ENCODE measurements around the gene CACTIN. TPM values are rescaled to one million over a fixed set of nuclear protein-coding genes. Genes with fewer than 3 reads are reported as not detected.
A peak's percentile ranks its signal among the peaks of the same experiment; 100 is the strongest.

Gene CACTIN
- total RNA-seq = 10 to 100 TPM; 21.8 to 30.5 (median 27.5) TPM

- Histone ChIP-seq H3K9me3 (no peaks in the 10 kb centered on the region), H3K4me3 (peak within 1 kb of the TSS; percentile 95 to 100 (median 99)), H3K36me3 (no peaks in the 10 kb centered on the region), H3K27me3 (no peaks in the 10 kb centered on the region), H3K4me1 (peaks cover 0 to 11% of the 10 kb centered on the region in 2 donors), H3K27ac (peak within 1 kb of the TSS; percentile 93 to 98)
- intact Hi-C loops (cut with DNase I; ENCODE audit: low total_unique reads) = no loop called here
- TF ChIP-seq POLR2AphosphoS5 (IDR thresholded peaks at IDR 0.05) (peak; percentile 94 to 97 (median 94)), CTCF (IDR thresholded peaks at IDR 0.05) (no peak)
- peak; percentile 98 to 99 for DNase-seq (ENCODE audit: low spot score in 2 of 2)
Observed at GRCh38 chr19:3626473-3627350, at the start of gene CACTIN. TSS of gene CACTIN (minus strand) at chr19:3626790. CDS start at chr19:3626762, 28 bp downstream.

- Histone ChIP-seq H3K27ac (no peak overlapping the region), H3K4me3 (no peak overlapping the region), H3K4me1 (peaks cover 5 to 6% of the 10 kb centered on the region in 2 donors), H3K36me3 (no peaks in the 10 kb centered on the region), H3K9me3 (no peaks in the 10 kb centered on the region), H3K27me3 (no peaks in the 10 kb centered on the region)
- intact Hi-C loops (cut with DNase I; ENCODE audit: low total_unique reads) = no loop called here
- DNase-seq (ENCODE audit: low spot score in 2 of 2) = no peak
- TF ChIP-seq POLR2AphosphoS5 (IDR thresholded peaks at IDR 0.05) (no peak), CTCF (IDR thresholded peaks at IDR 0.05) (no peak), POLR2A (IDR thresholded peaks at IDR 0.05) (no peak)
Observed at GRCh38 chr19:3674784-3675543, 48.4 kb upstream of the CACTIN start.

GRCh38 chr19:3673506-3674439 is 47.2 kb upstream of the CACTIN start:
- H3K4me1 ChIP-seq = peaks cover 5 to 6% of the 10 kb centered on the region in 2 donors
- H3K4me3 ChIP-seq = no peak overlapping the region
- TF ChIP-seq POLR2AphosphoS5 (IDR thresholded peaks at IDR 0.05) (no peak), CTCF (IDR thresholded peaks at IDR 0.05) (no peak), POLR2A (IDR thresholded peaks at IDR 0.05) (no peak)
- no peaks in the 10 kb centered on the region for H3K36me3 ChIP-seq
- H3K27ac ChIP-seq = peak overlapping the region in 1 of 2 donors; percentile 99
- H3K9me3 ChIP-seq = no peaks in the 10 kb centered on the region
- intact Hi-C loops (cut with DNase I; ENCODE audit: low total_unique reads) = no loop called here
- H3K27me3 ChIP-seq = no peaks in the 10 kb centered on the region
- DNase-seq (ENCODE audit: low spot score in 2 of 2) = no peak

- Histone ChIP-seq H3K27me3 (no peaks in the 10 kb centered on the region), H3K4me3 (no peak overlapping the region), H3K4me1 (peaks cover 5 to 6% of the 10 kb centered on the region in 2 donors), H3K36me3 (no peaks in the 10 kb centered on the region), H3K9me3 (no peaks in the 10 kb centered on the region), H3K27ac (peak overlapping the region; percentile 92 to 99)
- TF ChIP-seq POLR2A (IDR thresholded peaks at IDR 0.05) (no peak), POLR2AphosphoS5 (IDR thresholded peaks at IDR 0.05) (no peak), CTCF (IDR thresholded peaks at IDR 0.05) (no peak)
- intact Hi-C loops (cut with DNase I; ENCODE audit: low total_unique reads) = no loop called here
- no peak for DNase-seq (ENCODE audit: low spot score in 2 of 2)
Observed at GRCh38 chr19:3672993-3673392, 46.4 kb upstream of the CACTIN start.
